IMR-90 (cell line): ENCODE measurements around the gene IGF1. TPM values are rescaled to one million over a fixed set of nuclear protein-coding genes. Genes with fewer than 3 reads are reported as not detected.

Source experiments
- ATAC-seq: fragments of 200-7000 bp; cut with Tn5 transposase; 2 replicates; pipeline ENCODE4 v1.9.1; 2020; ENCODE audit warnings: low read depth, mild to moderate bottlenecking, moderate library complexity
- BruUV-seq: library from RNA; stranded (reverse); fragments of 400-500 nt; replicated peaks from 2 replicates; lab custom pipeline; 2021; lab: Mats Ljungman, UMichigan
- CTCF ChIA-PET: fragments of 300-600 bp; formaldehyde crosslinking; extraction: SDS; loops from one replicate; lab custom pipeline; 2021; ENCODE audit warnings: antibody characterized with exemption; lab: Yijun Ruan, JAX
- POLR2A ChIA-PET: fragments of 300-600 bp; sonication (Branson Sonifier 250); formaldehyde crosslinking; loops from one replicate; lab custom pipeline; 2022; ENCODE audit warnings: antibody characterized with exemption; ENCODE audit not compliant: unreplicated experiment; lab: Charles Lee
- DNase-seq: peaks from one replicate; pipeline ENCODE4 v3.0.0; 2013
- H2AFZ ChIP-seq: replicated peaks from 2 replicates; pipeline ENCODE3; 2013; ENCODE audit warnings: low read length, mild to moderate bottlenecking; ENCODE audit not compliant: poor library complexity
- H2AK5ac ChIP-seq: 2 replicates; pipeline ENCODE4 v1.6.1; 2013; ENCODE audit warnings: low read depth, low read length, inconsistent platforms
- H2AK9ac ChIP-seq: replicated peaks from 2 replicates; pipeline ENCODE3; 2013; ENCODE audit warnings: mild to moderate bottlenecking, low read depth, low read length, moderate library complexity; ENCODE audit not compliant: poor library complexity
- H2BK120ac ChIP-seq: 2 replicates; pipeline ENCODE4 v1.6.1; 2013; ENCODE audit warnings: low read depth, low read length, inconsistent platforms
- H2BK15ac ChIP-seq: 3 replicates; pipeline ENCODE4 v1.6.1; 2013; ENCODE audit warnings: low read depth, low read length, inconsistent platforms
- H2BK20ac ChIP-seq: 2 replicates; pipeline ENCODE4 v1.6.1; 2013; ENCODE audit warnings: low read depth, mild to moderate bottlenecking, inconsistent platforms, low read length, moderate library complexity
- H2BK5ac ChIP-seq: 2 replicates; pipeline ENCODE4 v1.6.1; 2013; ENCODE audit warnings: mild to moderate bottlenecking, low read depth, low read length, inconsistent platforms; ENCODE audit not compliant: poor library complexity, severe bottlenecking
- H3K14ac ChIP-seq: replicated peaks from 2 replicates; pipeline ENCODE4 v1.6.1; 2013; ENCODE audit warnings: low read depth, low read length, inconsistent platforms
- H3K18ac ChIP-seq: 2 replicates; pipeline ENCODE4 v1.6.1; 2013; ENCODE audit warnings: low read depth, low read length, control low read depth
- H3K23ac ChIP-seq: 2 replicates; pipeline ENCODE4 v1.6.1; 2013; ENCODE audit warnings: low read depth, low read length, inconsistent platforms
- H3K27ac ChIP-seq: 2 replicates; pipeline ENCODE4 v1.5.1; 2013; ENCODE audit warnings: mild to moderate bottlenecking, control low read depth, low read length; ENCODE audit not compliant: insufficient read depth
- H3K27me3 ChIP-seq: 2 replicates; pipeline ENCODE4 v1.6.1; 2013; ENCODE audit warnings: low read length; ENCODE audit not compliant: control insufficient read depth, insufficient read depth
- H3K36me3 ChIP-seq: 2 replicates; pipeline ENCODE4 v1.6.1; 2013; ENCODE audit warnings: low read length, mixed read lengths; ENCODE audit not compliant: control insufficient read depth, insufficient read depth
- H3K4ac ChIP-seq: 2 replicates; pipeline ENCODE4 v1.6.1; 2013; ENCODE audit warnings: low read depth, low read length, inconsistent platforms
- H3K4me1 ChIP-seq: 2 replicates; pipeline ENCODE4 v1.6.1; 2013; ENCODE audit warnings: low read length, mixed read lengths; ENCODE audit not compliant: control insufficient read depth, insufficient read depth
- H3K4me2 ChIP-seq: 2 replicates; pipeline ENCODE4 v1.6.1; 2013; ENCODE audit warnings: low read depth, mild to moderate bottlenecking, control low read depth, low read length, moderate library complexity
- H3K4me3 ChIP-seq: 2 replicates; pipeline ENCODE4 v1.5.1; 2013; ENCODE audit warnings: low read depth, mild to moderate bottlenecking, control low read depth, low read length, moderate library complexity; ENCODE audit not compliant: insufficient read depth
- H3K56ac ChIP-seq: 2 replicates; pipeline ENCODE4 v1.6.1; 2013; ENCODE audit warnings: low read length, inconsistent platforms; ENCODE audit not compliant: insufficient read depth; ENCODE audit errors: extremely low read depth
- H3K79me1 ChIP-seq, 2 experiments: 2 replicates each; pipeline ENCODE4 v1.6.1; 2013; ENCODE audit warnings: low read length in 2 of 2, inconsistent platforms in 1 of 2, low read depth in 1 of 2
- H3K9ac ChIP-seq: 2 replicates; pipeline ENCODE4 v1.6.1; 2013; ENCODE audit warnings: low read depth, low read length, control low read depth
- H3K9me1 ChIP-seq: 2 replicates; pipeline ENCODE4 v1.6.1; 2013; ENCODE audit warnings: low read length, inconsistent platforms; ENCODE audit not compliant: insufficient read depth
- H3K9me3 ChIP-seq: 2 replicates; pipeline ENCODE4 v1.6.1; 2013; ENCODE audit warnings: low read length; ENCODE audit not compliant: control insufficient read depth, insufficient read depth
- H4K20me1 ChIP-seq: 2 replicates; pipeline ENCODE4 v1.6.1; 2013; ENCODE audit warnings: low read length, inconsistent platforms; ENCODE audit not compliant: insufficient read depth
- H4K5ac ChIP-seq: 2 replicates; pipeline ENCODE4 v1.6.1; 2013; ENCODE audit warnings: mild to moderate bottlenecking, low read depth, low read length, control low read depth
- H4K8ac ChIP-seq, 2 experiments: 2 replicates each; pipeline ENCODE4 v1.6.1; 2013; ENCODE audit warnings: low read depth in 2 of 2, low read length in 2 of 2, control low read depth in 1 of 2, inconsistent platforms in 1 of 2
- H4K91ac ChIP-seq: 2 replicates; pipeline ENCODE4 v1.6.1; 2013; ENCODE audit warnings: low read depth, low read length, inconsistent platforms; ENCODE audit not compliant: insufficient read depth
- WGBS, 2 experiments: methylation state at CpG; one replicate each; pipeline versions ENCODE4 v1.1.5 to v1.1.7; 2013; ENCODE audit warnings: missing lambda C conversion rate in 2 of 2; ENCODE audit not compliant: insufficient read length in 1 of 2; ENCODE audit errors: extremely low coverage in 2 of 2; 5-methylcytosine and 5-hydroxymethylcytosine counted together
- dilution Hi-C: fragments of 300-500 bp; cut with HindIII; formaldehyde crosslinking; loops from one replicate; pipeline ENCODE4 v1.14.3; 2018; ENCODE audit warnings: low sequenced_read_pairs; ENCODE audit not compliant: unreplicated experiment
- in situ Hi-C: fragments of 300-500 bp; cut with MboI; formaldehyde crosslinking; loops from 3 replicates; pipeline ENCODE4 v1.14.3; 2019; ENCODE audit warnings: low sequenced_read_pairs, inconsistent platforms, mixed read lengths
- intact Hi-C: fragments of 100-400 bp; cut with micrococcal nuclease; formaldehyde crosslinking; loops from 2 replicates; pipeline ENCODE4 v1.10.0; 2022
- polyA plus RNA-seq, 3 experiments: library from polyadenylated mRNA; depleted of rRNA; stranded (reverse); fragments of >200 nt; gene quantifications; 2 replicates each; pipeline ENCODE4 v1.2.3, GENCODE V29; 2012; ENCODE audit warnings: low replicate concordance in 1 of 3
- total RNA-seq: library from RNA; depleted of rRNA; stranded (reverse); fragments of >200 nt; gene quantifications from 2 replicates; pipeline ENCODE4 v1.2.3, GENCODE V29; 2012
- TF ChIP-seq, protein P1 (sequence below): fragments of 150-350 bp; IDR thresholded peaks from 2 replicates; pipeline ENCODE4 v1.6.1; 2017; ENCODE audit warnings: mild to moderate bottlenecking, antibody characterized with exemption, low read length, low read depth

IGF1 gene
- total and polyA plus RNA-seq, 2 of the 4 experiments (the other 2 are of a cell fraction) = under 0.01 to 0.12 TPM

DNA sequence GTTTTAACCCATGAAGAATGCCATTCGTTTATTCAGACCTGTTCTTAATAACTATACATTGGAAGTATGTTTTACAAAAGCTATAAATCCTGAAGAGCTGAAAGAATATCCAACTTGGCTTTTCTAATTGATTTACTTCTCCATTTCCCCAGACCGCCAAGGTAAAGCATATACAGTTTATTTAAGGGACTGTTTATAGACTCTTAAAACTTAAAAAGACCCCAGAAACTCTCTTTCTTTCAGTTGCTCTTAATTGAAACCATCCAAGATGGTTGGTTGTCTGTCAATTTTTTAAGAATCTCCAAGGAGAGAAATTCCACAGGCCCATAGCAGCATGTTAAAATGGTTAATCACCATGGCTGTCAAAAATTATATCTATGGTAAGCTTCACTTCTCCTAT, 8.8 kb downstream of the IGF1 start:
- no peak overlapping the region for H2BK120ac ChIP-seq
- no peak overlapping the region for H3K27ac ChIP-seq
- no peak overlapping the region for H2BK5ac ChIP-seq
- no peak overlapping the region for H3K4ac ChIP-seq
- WGBS, 2 experiments = no CpG with 5 or more reads among the region's 2 CpGs
- H3K27me3 ChIP-seq = no peaks in the 10 kb centered on the region
- H4K91ac ChIP-seq = no peak overlapping the region
- no peak overlapping the region for H3K4me3 ChIP-seq
- dilution Hi-C loops = no loop called here
- TF ChIP-seq, protein P1, sequence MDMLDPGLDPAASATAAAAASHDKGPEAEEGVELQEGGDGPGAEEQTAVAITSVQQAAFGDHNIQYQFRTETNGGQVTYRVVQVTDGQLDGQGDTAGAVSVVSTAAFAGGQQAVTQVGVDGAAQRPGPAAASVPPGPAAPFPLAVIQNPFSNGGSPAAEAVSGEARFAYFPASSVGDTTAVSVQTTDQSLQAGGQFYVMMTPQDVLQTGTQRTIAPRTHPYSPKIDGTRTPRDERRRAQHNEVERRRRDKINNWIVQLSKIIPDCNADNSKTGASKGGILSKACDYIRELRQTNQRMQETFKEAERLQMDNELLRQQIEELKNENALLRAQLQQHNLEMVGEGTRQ = no peak
- ChIA-PET POLR2A (no interaction called here), CTCF (interaction anchor here (1.5 kb wide), 1 partner anchor 13 kb away, joined by 3 read pairs; no protein-coding TSS in a partner anchor)
- H2AFZ ChIP-seq = no peak overlapping the region
- no peaks in the 10 kb centered on the region for H3K9me1 ChIP-seq
- DNase-seq = no peak
- no peak overlapping the region for H3K9ac ChIP-seq
- no peak overlapping the region for H3K4me2 ChIP-seq
- no peaks in the 10 kb centered on the region for H3K36me3 ChIP-seq
- no peak overlapping the region for H4K5ac ChIP-seq
- H3K4me1 ChIP-seq = peaks cover 5% of the 10 kb centered on the region
- intact Hi-C loops = no loop called here
- no peak for ATAC-seq
- H4K20me1 ChIP-seq = no peaks in the 10 kb centered on the region
- H2AK9ac ChIP-seq = no peak overlapping the region
- H2BK20ac ChIP-seq = no peak overlapping the region
- H2AK5ac ChIP-seq = no peak overlapping the region
- in situ Hi-C loops = no loop called here
- H3K56ac ChIP-seq = no peak overlapping the region
- BruUV-seq = no TSS peak
- H3K79me1 ChIP-seq = no peaks in the 10 kb centered on the region
- no peak overlapping the region for H3K18ac ChIP-seq
- no peak overlapping the region for H3K14ac ChIP-seq
- no peak overlapping the region for H4K8ac ChIP-seq
- H3K9me3 ChIP-seq = no peaks in the 10 kb centered on the region
- no peak overlapping the region for H2BK15ac ChIP-seq
- H3K23ac ChIP-seq = no peak overlapping the region
